HG02623 (cell line): ENCODE results near the gene PCDHA2.
"Not testable (repeated sequence)": the region's sequence is repeated elsewhere in the genome, so short reads cannot be mapped to it uniquely, and the experiment has no call there.

Experiments
- ATAC-seq: cut with Tn5 transposase; IDR thresholded peaks from one replicate; pipeline ENCODE4 v1.9.1; 2021; ENCODE audit warnings: moderate library complexity; ENCODE audit not compliant: unreplicated experiment

PCDHA2 gene

DNA sequence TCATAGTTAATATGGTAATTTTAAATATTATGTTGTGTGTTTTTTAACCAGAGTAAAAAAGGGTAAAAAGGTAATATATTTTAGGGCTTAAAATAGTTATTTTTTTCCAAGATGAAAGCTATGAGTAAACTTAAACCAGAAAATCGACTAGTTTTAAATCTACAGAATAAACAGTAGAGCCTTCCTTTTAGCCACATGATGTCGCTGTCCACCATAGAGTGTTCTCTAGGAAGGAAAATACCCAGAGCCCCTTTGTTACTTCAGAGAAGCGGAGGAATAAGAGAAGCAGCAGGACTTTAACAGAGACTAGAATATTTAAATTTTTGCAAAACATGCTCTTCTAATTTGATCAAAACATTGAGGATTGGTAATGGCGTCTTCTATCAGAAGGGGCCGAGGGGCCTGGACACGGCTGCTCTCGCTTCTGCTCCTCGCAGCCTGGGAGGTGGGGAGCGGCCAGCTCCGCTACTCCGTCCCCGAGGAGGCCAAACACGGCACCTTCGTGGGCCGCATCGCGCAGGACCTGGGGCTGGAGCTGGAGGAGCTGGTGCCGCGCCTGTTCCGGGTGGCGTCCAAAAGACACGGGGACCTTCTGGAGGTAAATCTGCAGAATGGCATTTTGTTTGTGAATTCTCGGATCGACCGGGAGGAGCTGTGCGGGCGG, at the start of gene PCDHA2:
PCDHA2 (plus strand) TSS at position 258 of the 664 bp plus-strand sequence.
- ATAC-seq = no peak

GRCh38 chr5:140753561-140753960, 41.1 kb upstream of the PCDHA2 start:
- ATAC-seq = no peak

- no peak for ATAC-seq
Observed at GRCh38 chr5:140764177-140764973, 30.3 kb upstream of the PCDHA2 start.

DNA sequence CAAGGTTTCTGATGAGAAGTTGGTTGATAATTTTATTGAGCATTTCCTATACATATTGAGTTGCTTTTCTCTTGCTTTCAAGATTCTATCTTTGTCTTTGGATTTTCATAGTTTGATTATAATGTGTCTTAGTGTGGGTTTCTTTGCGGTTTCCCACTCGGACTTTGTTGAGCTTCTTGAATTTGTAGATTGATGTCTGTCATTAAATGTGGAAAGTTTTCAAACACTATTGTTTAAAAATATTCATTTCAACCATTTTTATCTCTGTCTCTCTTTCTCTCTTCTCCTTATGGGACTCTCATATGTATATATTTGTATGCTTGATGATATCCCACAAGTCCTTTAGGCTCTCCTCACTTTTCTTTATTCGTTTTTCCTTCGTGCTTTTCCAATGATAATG, 27.2 kb upstream of the PCDHA2 start:
- no peak for ATAC-seq

DNA sequence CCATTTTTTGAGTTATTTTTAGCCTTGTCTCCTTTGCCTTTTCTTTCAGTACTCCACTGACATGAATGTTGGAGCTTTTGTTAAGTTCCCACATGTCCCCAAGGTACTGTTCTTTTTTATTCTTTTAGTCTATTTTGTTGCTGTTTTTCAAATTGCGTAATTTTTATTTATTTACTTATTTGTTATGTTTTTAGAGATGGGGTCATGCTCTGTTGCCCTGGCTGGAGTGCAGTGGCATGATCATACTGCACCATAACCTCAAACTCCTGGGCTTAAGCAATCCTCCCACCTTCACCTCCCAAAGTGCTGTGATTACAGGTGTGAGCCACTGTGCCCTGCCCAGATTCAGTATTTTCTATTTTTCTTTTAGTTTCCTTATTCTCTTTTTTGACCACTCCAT, 14.1 kb upstream of the PCDHA2 start:
- no peak for ATAC-seq

GRCh38 chr5:140785905-140786686, 8.6 kb upstream of the PCDHA2 start, which contains the start of gene PCDHA1:
Gene PCDHA1 (plus strand): TSS chr5:140786140.
- ATAC-seq = no peak

GRCh38 chr5:140787422-140787821, 7.2 kb upstream of the PCDHA2 start:
- not testable (repeated sequence) for ATAC-seq

GRCh38 chr5:140787849-140788504, 6.7 kb upstream of the PCDHA2 start:
- not testable (repeated sequence) for ATAC-seq

DNA sequence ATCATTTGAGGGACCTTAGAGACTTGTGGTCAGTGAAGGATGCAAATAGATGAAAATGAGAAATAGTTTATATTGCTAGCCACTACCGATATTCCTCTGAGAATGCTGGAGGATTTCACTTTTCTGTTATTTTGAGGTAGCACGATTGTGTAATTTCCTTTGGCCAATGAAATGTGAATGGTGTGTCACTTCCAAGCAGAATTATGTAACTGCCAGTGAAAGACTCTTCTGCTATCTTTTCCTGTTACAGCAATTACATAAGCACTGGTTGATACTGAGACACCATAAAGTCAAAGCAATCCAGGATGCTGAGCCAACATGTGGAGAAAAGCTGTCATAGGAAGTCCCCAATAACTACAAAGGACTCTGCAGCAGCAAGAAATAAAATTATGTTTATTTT, 3.6 kb upstream of the PCDHA2 start:
- ATAC-seq = no peak

- ATAC-seq = no peak
Observed at GRCh38 chr5:140795259-140795641, 598 bp downstream of the PCDHA2 start.

DNA sequence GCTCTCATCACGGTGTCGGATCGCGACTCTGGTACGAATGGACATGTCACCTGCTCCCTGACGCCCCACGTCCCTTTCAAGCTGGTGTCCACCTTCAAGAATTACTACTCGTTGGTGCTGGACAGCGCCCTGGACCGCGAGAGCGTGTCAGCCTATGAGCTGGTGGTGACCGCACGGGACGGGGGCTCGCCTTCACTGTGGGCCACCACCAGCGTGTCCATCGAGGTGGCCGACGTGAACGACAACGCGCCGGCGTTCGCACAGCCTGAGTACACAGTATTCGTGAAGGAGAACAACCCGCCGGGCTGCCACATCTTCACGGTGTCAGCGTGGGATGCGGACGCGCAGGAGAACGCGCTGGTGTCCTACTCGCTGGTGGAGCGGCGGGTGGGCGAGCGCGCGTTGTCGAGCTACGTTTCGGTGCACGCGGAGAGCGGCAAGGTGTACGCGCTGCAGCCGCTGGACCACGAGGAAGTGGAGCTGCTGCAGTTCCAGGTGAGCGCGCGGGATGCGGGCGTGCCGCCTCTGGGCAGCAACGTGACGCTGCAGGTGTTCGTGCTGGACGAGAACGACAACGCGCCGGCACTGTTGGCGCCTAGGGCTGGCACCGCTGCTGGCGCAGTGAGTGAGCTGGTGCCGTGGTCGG, 1.5 kb downstream of the PCDHA2 start:
- ATAC-seq = not testable (repeated sequence)

DNA sequence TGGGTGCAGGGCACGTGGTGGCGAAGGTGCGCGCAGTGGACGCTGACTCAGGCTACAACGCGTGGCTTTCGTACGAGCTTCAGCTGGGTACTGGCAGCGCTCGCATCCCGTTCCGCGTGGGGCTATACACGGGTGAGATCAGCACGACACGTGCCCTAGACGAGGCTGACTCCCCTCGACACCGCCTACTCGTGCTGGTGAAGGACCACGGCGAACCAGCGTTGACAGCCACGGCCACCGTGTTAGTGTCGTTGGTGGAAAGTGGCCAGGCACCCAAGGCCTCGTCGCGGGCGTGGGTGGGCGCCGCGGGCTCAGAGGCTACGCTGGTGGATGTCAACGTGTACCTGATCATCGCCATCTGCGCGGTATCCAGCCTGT, 2.1 kb downstream of the PCDHA2 start:
- no peak for ATAC-seq

GRCh38 chr5:140800816-140801493, 6.3 kb downstream of the PCDHA2 start, which contains the start of gene PCDHA3:
Gene PCDHA3 (plus strand): TSS chr5:140801057.
- ATAC-seq = no peak

- ATAC-seq = no peak
Observed at GRCh38 chr5:140801494-140801841, 6.8 kb downstream of the PCDHA2 start.

DNA sequence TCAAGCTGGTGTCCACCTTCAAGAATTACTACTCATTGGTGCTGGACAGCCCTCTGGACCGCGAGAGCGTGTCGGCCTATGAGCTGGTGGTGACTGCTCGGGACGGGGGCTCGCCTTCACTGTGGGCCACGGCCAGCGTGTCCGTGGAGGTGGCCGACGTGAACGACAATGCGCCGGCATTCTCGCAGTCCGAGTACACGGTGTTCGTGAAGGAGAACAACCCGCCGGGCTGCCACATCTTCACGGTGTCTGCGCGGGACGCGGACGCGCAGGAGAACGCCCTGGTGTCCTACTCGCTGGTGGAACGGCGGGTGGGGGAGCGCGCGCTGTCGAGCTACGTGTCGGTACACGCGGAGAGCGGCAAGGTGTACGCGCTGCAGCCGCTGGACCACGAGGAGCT, 7.7 kb downstream of the PCDHA2 start:
- not testable (repeated sequence) for ATAC-seq

DNA sequence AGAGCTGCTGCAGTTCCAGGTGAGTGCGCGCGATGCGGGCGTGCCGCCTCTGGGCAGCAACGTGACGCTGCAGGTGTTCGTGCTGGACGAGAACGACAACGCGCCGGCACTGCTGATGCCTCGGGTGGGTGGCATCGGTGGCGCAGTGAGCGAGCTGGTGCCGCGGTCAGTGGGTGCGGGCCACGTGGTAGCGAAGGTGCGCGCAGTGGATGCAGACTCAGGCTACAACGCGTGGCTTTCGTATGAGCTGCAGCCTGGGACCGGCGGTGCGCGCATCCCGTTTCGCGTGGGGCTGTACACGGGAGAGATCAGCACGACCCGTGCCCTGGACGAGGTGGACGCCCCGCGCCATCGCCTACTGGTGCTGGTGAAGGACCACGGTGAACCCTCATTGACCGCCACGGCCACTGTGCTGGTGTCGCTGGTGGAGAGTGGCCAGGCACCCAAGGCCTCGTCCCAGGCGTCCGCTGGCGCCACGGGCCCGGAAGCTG, 8.2 kb downstream of the PCDHA2 start:
- no peak for ATAC-seq

GRCh38 chr5:140806834-140807775, 12.5 kb downstream of the PCDHA2 start, which contains the start of gene PCDHA4:
Gene PCDHA4 (plus strand): TSS chr5:140807068.
- ATAC-seq = no peak

DNA sequence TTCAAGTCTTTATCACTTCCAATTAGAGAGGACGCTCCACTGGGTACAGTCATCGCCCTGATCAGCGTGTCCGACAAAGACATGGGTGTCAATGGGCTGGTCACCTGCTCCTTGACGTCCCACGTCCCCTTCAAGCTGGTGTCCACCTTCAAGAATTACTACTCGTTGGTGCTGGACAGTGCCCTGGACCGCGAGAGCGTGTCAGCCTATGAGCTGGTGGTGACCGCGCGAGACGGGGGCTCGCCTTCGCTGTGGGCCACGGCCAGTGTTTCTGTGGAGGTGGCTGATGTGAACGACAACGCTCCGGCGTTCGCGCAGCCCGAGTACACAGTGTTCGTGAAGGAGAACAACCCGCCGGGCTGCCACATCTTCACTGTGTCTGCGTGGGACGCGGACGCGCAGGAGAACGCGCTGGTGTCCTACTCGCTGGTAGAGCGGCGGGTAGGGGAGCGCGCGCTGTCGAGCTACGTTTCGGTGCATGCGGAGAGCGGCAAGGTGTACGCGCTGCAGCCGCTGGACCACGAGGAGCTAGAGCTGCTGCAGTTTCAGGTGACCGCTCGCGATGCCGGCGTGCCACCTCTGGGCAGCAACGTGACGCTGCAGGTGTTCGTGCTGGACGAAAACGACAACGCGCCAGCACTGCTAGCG, 13.7 kb downstream of the PCDHA2 start:
- ATAC-seq = not testable (repeated sequence)
